ENCODE measurements around the gene ADARB2.

DNA sequence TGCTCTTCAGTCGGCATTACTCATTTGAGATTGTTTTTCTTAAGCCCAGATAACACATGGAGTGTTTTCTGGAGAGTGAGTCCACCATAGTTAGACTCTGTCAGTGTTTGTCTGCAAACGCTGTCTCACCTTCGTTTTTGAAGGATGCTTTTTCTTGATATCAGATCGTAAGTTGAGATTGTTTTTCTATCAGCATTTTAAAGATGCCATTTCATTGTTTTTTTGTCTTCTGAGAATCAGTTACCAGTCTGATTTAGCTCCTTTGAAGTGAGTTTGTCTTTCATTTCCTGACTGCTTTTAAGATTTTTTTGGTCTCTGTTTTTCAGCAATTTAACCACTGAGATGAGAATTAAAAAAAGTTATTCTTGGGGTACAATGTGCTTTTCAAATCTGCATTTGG lies 543.8 kb downstream of the ADARB2 start:
- TF ChIP-seq, protein P1, sequence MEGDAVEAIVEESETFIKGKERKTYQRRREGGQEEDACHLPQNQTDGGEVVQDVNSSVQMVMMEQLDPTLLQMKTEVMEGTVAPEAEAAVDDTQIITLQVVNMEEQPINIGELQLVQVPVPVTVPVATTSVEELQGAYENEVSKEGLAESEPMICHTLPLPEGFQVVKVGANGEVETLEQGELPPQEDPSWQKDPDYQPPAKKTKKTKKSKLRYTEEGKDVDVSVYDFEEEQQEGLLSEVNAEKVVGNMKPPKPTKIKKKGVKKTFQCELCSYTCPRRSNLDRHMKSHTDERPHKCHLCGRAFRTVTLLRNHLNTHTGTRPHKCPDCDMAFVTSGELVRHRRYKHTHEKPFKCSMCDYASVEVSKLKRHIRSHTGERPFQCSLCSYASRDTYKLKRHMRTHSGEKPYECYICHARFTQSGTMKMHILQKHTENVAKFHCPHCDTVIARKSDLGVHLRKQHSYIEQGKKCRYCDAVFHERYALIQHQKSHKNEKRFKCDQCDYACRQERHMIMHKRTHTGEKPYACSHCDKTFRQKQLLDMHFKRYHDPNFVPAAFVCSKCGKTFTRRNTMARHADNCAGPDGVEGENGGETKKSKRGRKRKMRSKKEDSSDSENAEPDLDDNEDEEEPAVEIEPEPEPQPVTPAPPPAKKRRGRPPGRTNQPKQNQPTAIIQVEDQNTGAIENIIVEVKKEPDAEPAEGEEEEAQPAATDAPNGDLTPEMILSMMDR (IDR thresholded peaks at IDR 0.05) = no peak
- no peak for TF ChIP-seq POLR2A (IDR thresholded peaks at IDR 0.05)
